GM12878 (cell line): ENCODE results near the gene STK10. TPM values are rescaled to one million over a fixed set of nuclear protein-coding genes. Genes with fewer than 3 reads are reported as not detected.

Source experiments
- ATAC-seq: fragments of 200-7000 bp; cut with Tn5 transposase; 3 replicates; pipeline ENCODE4 v1.9.1; 2020; ENCODE audit warnings: mild to moderate bottlenecking, moderate library complexity
- BruUV-seq: library from RNA; stranded (reverse); fragments of 400-500 nt; replicated peaks from 2 replicates; lab custom pipeline; 2021; lab: Mats Ljungman, UMichigan
- CTCF ChIA-PET: fragments of 300-600 bp; sonication (Branson Sonifier 250); formaldehyde crosslinking; extraction: SDS; loops from one replicate; lab custom pipeline; 2021; ENCODE audit warnings: inconsistent platforms; lab: Yijun Ruan, JAX
- POLR2A ChIA-PET: fragments of 350-600 bp; formaldehyde crosslinking; extraction: SDS; loops from one replicate; lab custom pipeline; 2021; ENCODE audit warnings: inconsistent platforms; lab: Charles Lee
- RAD21 ChIA-PET: fragments of 300-600 bp; sonication (Branson Sonifier 250); formaldehyde crosslinking; loops from one replicate; lab custom pipeline; 2023; ENCODE audit warnings: antibody characterized with exemption; ENCODE audit not compliant: unreplicated experiment; lab: Charles Lee
- SMC1A ChIA-PET: fragments of 300-600 bp; sonication (Branson Sonifier 250); formaldehyde crosslinking; loops from one replicate; lab custom pipeline; 2023; ENCODE audit not compliant: unreplicated experiment, uncharacterized antibody; lab: Charles Lee
- DNase-seq: peaks from one replicate; pipeline ENCODE4 v3.0.0-alpha.2; 2011; ENCODE audit warnings: low read depth, low spot score
- FAIRE-seq: peaks from 3 replicates; lab custom pipeline; 2011; peaks lifted over from hg19 to GRCh38; lab: Jason Lieb, UNC
- H2AFZ ChIP-seq: 2 replicates; pipeline ENCODE4 v1.6.0; 2011; ENCODE audit warnings: low read depth, low read length, control low read depth; ENCODE audit not compliant: control insufficient read depth
- H3K27ac ChIP-seq: 2 replicates; pipeline ENCODE4 v1.5.1; 2011; ENCODE audit warnings: control low read depth; ENCODE audit not compliant: control insufficient read depth, insufficient read depth
- H3K27me3 ChIP-seq, 2 experiments: replicated peaks in 1 of 2; 2 replicates each; pipeline versions ENCODE4 v1.6.0 to v1.6.1; 2011; ENCODE audit warnings: low read length in 1 of 2; ENCODE audit not compliant: control insufficient read depth in 2 of 2, insufficient read depth in 2 of 2
- H3K36me3 ChIP-seq, 2 experiments: 2 replicates each; pipeline ENCODE4 v1.5.1; 2011; ENCODE audit warnings: low read length in 1 of 2; ENCODE audit not compliant: control insufficient read depth in 2 of 2, insufficient read depth in 2 of 2
- H3K4me1 ChIP-seq: 2 replicates; pipeline ENCODE4 v1.6.1; 2011; ENCODE audit warnings: mild to moderate bottlenecking, low read length, moderate library complexity, mixed read lengths; ENCODE audit not compliant: control insufficient read depth, insufficient read depth
- H3K4me2 ChIP-seq: 2 replicates; pipeline ENCODE4 v1.6.0; 2011; ENCODE audit warnings: control low read depth; ENCODE audit not compliant: control insufficient read depth, insufficient read depth
- H3K4me3 ChIP-seq: fragments of 200-600 bp; sonication (generic); 2 replicates; pipeline ENCODE4 v1.5.1; 2016
- H3K79me2 ChIP-seq: 2 replicates; pipeline ENCODE4 v1.6.0; 2011; ENCODE audit warnings: low read length; ENCODE audit not compliant: control insufficient read depth, insufficient read depth
- H3K9ac ChIP-seq: 2 replicates; pipeline ENCODE4 v1.8.0; 2011; ENCODE audit warnings: low read length, control low read depth, mixed read lengths; ENCODE audit not compliant: control insufficient read depth, insufficient read depth
- H3K9me3 ChIP-seq: replicated peaks from 3 replicates; pipeline ENCODE4 v1.5.1; 2011; ENCODE audit warnings: mild to moderate bottlenecking, low read length; ENCODE audit not compliant: control insufficient read depth, insufficient read depth
- H4K20me1 ChIP-seq: 2 replicates; pipeline ENCODE4 v1.6.0; 2011; ENCODE audit not compliant: control insufficient read depth, insufficient read depth
- CBX5 ChIP-seq: sonication (generic); IDR thresholded peaks from 2 replicates; pipeline ENCODE4 v1.6.1; 2016; ENCODE audit warnings: low read depth, moderate library complexity, mild to moderate bottlenecking, inconsistent platforms
- CREB1 ChIP-seq: IDR thresholded peaks from 2 replicates; pipeline ENCODE4 v1.6.1; 2012; ENCODE audit warnings: low read depth, mild to moderate bottlenecking, inconsistent platforms
- DPF2 ChIP-seq: fragments of 450-650 bp; IDR thresholded peaks from 2 replicates; pipeline ENCODE4 v1.6.1; 2017; ENCODE audit warnings: mild to moderate bottlenecking
- ETV6 ChIP-seq, 2 experiments: fragments of 450-650 bp in 1 of 2; IDR thresholded peaks in 1 of 2; conservative IDR thresholded peaks in 1 of 2; 2 replicates each; pipeline ENCODE4 v1.6.1; 2014; ENCODE audit warnings: antibody characterized with exemption in 1 of 2, borderline replicate concordance in 1 of 2, low read depth in 1 of 2, mild to moderate bottlenecking in 1 of 2, moderate library complexity in 1 of 2
- HDAC2 ChIP-seq: fragments of 200-600 bp; sonication (generic); IDR thresholded peaks from 2 replicates; pipeline ENCODE4 v1.6.1; 2017
- MAX ChIP-seq: IDR thresholded peaks from 2 replicates; pipeline ENCODE4 v1.6.1; 2012; ENCODE audit warnings: low read depth, low read length, improper control_type of control experiment
- NFXL1 ChIP-seq: fragments of 450-650 bp; IDR thresholded peaks from 2 replicates; pipeline ENCODE4 v1.6.1; 2017; ENCODE audit warnings: antibody characterized with exemption, mild to moderate bottlenecking, borderline replicate concordance
- YBX1 ChIP-seq: fragments of 450-650 bp; IDR thresholded peaks from 2 replicates; pipeline ENCODE4 v1.6.1; 2016; ENCODE audit warnings: antibody characterized with exemption
- ZBED1 ChIP-seq: IDR thresholded peaks from 2 replicates; pipeline ENCODE4 v1.6.1; 2016; ENCODE audit warnings: borderline replicate concordance
- WGBS: methylation state at CpG from one replicate; pipeline ENCODE4 v1.1.6; 2016; ENCODE audit warnings: low lambda C conversion rate; ENCODE audit not compliant: insufficient replicate concordance, insufficient coverage; ENCODE audit errors: missing lambda C conversion rate; 5-methylcytosine and 5-hydroxymethylcytosine counted together
- in situ Hi-C: fragments of 300-500 bp; cut with MboI; formaldehyde crosslinking; loops from 9 replicates; pipeline ENCODE4 v1.14.3; 2018; ENCODE audit warnings: mixed read lengths
- intact Hi-C: fragments of 100-400 bp; cut with micrococcal nuclease; formaldehyde crosslinking; loops from one replicate; pipeline ENCODE4 v1.14.2; 2022; ENCODE audit not compliant: unreplicated experiment
- polyA plus RNA-seq, 11 experiments: library from polyadenylated mRNA; depleted of rRNA in 4 of 11; unstranded in 6 of 11; stranded (reverse) in 5 of 11; fragments of >200 nt; fragmentation: Nextera tagmentation in 4 of 11; fragmentation: Illumina TruSeq in 1 of 11; extraction: Ambion mirVana in 4 of 11; extraction: Trizol in 1 of 11; gene quantifications; 1 replicate in 1 of 11; 2 replicates in 10 of 11; pipeline versions ENCODE4 v1.2.1 to v1.2.3, GENCODE V29; 2011 to 2016; ENCODE audit warnings: inconsistent platforms in 2 of 11, missing spikeins in 2 of 11, low read depth in 1 of 11
- total RNA-seq, 4 experiments: library from RNA; depleted of rRNA in 3 of 4; stranded (reverse); fragments of >200 nt in 3 of 4; fragmentation: Illumina TruSeq in 1 of 4; extraction: Trizol in 1 of 4; gene quantifications; 2 replicates each; pipeline versions ENCODE4 v1.2.1 to v1.2.3, GENCODE V29; 2013 to 2021

Gene STK10
- total and polyA plus RNA-seq, 10 of the 15 experiments (the other 5 are each of a cell fraction or from before 2014, with no cell fraction given), result 14.2 to 96.4 (median 50.6) TPM

- ChIA-PET RAD21 (no interaction called here), POLR2A (no interaction called here), SMC1A (interaction anchor here (4.9 kb wide), 1 partner anchor 137 kb away, joined by 23 read pairs; no protein-coding TSS in a partner anchor), CTCF (interaction anchor here (0.8 to 3.4 kb wide), 2 partner anchors 137 to 140 kb away, joined by 3 to 15 read pairs; no protein-coding TSS in a partner anchor)
- ATAC-seq, result no peak
- no peak for DNase-seq
- Histone ChIP-seq H2AFZ (no peak overlapping the region), H3K9ac (no peak overlapping the region), H3K79me2 (no peaks in the 10 kb centered on the region), H3K27me3 (no peaks in the 10 kb centered on the region), H3K4me3 (no peak overlapping the region), H3K9me3 (no peaks in the 10 kb centered on the region), H3K4me2 (no peak overlapping the region), H3K4me1 (no peaks in the 10 kb centered on the region), H4K20me1 (no peaks in the 10 kb centered on the region), H3K27ac (no peak overlapping the region), H3K36me3 (peaks cover 19 to 53% of the 10 kb centered on the region in 2 experiments)
- in situ Hi-C loops, result loop anchor here (5.0 kb wide), 1 partner anchor 631 kb away; the partner anchor contains the start of gene FGF18
- FAIRE-seq, result no peak
- TF ChIP-seq DPF2, result no peak
- TF ChIP-seq MAX, result no peak
- TF ChIP-seq CBX5, result no peak
- TF ChIP-seq YBX1, result no peak
- no peak for TF ChIP-seq NFXL1
- no peak for TF ChIP-seq ZBED1
- TF ChIP-seq HDAC2, result no peak
- no peak for TF ChIP-seq CREB1
- no peak for TF ChIP-seq ETV6 (conservative IDR thresholded peaks at IDR 0.05 in 1 of 2, IDR thresholded peaks at IDR 0.05 in 1 of 2; ENCODE audit: borderline replicate concordance in 1 of 2, low read depth in 1 of 2)
- BruUV-seq, result no TSS peak
- 93% methylated on average over 12 of the region's 12 CpGs for WGBS
- intact Hi-C loops, result no loop called here
These were observed 139.4 kb downstream of the STK10 start for GRCh38 chr5:172048539-172049101.
